ENCODE results near the gene ZNF157.

Gene ZNF157

GRCh38 chrX:47446971-47447370 lies 76.6 kb downstream of the ZNF157 start:
- no peak for DNase-seq (ENCODE audit: low spot score)

- no peak for DNase-seq (ENCODE audit: low spot score)
Measured at GRCh38 chrX:47447607-47448006, 77.2 kb downstream of the ZNF157 start.

GRCh38 chrX:47448165-47448806 lies 77.9 kb downstream of the ZNF157 start:
- DNase-seq (ENCODE audit: low spot score), result no peak

GRCh38 chrX:47452112-47452511 lies 81.7 kb downstream of the ZNF157 start:
- no peak for DNase-seq (ENCODE audit: low spot score)

- DNase-seq (ENCODE audit: low spot score), result no peak
Measured at GRCh38 chrX:47456080-47456479, 85.7 kb downstream of the ZNF157 start.

GRCh38 chrX:47458528-47458927 lies 88.2 kb downstream of the ZNF157 start:
- no peak for DNase-seq (ENCODE audit: low spot score)

GRCh38 chrX:47460561-47460960 lies 90.2 kb downstream of the ZNF157 start:
- no peak for DNase-seq (ENCODE audit: low spot score)
